NCI-H1105 treated with DMSO at 0.1 percent for 48 hours (cell line): ENCODE measurements around the gene ABHD15.
"Not testable (repeated sequence)": the region's sequence is repeated elsewhere in the genome, so short reads cannot be mapped to it uniquely, and the experiment has no call there.

Experiments
- DNase-seq: peaks from one replicate; lab custom pipeline; 2025; lab: John Stamatoyannopoulos, UW

The ABHD15 gene

GRCh38 chr17:29571486-29571882, 4.6 kb upstream of the ABHD15 start:
- DNase-seq = no peak

DNA sequence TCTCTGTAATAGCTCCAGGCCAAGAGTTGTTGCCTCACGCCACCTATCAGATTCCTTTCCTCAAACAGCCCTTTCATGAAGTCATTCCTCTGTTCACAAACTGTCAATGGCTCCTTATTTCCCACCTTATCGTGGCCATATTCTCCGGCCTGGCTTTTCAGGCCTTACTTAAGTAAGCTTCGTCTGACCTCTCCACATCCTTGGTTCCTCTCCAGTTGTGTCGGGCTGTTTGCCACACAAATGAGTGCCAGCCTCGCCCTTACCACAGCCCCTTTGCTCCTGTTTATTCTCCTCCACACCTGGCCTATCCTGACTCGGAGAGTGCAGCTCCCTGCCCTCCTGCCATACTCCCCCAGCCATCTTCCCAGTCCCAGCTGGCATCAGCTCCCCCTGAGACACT, 3.7 kb upstream of the ABHD15 start:
- DNase-seq = no peak

DNA sequence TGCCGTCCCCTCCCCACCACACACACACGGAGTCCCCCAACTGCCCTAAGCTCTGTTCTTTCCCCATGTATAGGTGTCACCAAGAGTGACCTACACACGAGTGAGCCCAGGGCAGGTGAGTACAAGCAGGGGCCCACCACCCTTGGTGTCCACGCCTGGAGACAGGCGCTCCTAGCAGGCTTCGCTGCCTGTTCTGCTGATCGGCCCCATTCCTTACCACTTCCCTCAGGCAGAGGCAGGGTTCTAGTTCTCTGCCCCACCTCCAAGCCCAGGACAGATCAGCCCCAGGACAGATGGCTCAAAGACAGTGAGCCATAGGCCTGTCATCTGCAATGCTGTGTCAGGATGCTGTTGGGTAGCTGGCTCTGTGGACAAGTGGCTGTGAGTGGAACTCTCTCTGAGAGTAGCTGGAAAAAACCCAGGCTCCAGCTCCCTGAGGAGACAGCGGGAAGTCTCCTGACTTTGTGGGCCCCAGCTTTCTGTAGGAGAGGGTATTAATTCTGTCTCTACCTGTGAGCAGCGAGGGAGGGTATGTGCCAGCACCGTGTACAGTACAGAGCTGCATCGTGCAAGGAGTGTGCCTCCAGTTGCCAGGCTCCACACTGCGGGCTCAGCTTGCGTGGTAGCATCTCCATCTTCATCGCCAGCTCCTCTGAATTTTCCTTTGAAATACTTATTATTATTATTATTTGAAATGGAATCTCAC, 2.6 kb upstream of the ABHD15 start:
- DNase-seq = no peak

DNA sequence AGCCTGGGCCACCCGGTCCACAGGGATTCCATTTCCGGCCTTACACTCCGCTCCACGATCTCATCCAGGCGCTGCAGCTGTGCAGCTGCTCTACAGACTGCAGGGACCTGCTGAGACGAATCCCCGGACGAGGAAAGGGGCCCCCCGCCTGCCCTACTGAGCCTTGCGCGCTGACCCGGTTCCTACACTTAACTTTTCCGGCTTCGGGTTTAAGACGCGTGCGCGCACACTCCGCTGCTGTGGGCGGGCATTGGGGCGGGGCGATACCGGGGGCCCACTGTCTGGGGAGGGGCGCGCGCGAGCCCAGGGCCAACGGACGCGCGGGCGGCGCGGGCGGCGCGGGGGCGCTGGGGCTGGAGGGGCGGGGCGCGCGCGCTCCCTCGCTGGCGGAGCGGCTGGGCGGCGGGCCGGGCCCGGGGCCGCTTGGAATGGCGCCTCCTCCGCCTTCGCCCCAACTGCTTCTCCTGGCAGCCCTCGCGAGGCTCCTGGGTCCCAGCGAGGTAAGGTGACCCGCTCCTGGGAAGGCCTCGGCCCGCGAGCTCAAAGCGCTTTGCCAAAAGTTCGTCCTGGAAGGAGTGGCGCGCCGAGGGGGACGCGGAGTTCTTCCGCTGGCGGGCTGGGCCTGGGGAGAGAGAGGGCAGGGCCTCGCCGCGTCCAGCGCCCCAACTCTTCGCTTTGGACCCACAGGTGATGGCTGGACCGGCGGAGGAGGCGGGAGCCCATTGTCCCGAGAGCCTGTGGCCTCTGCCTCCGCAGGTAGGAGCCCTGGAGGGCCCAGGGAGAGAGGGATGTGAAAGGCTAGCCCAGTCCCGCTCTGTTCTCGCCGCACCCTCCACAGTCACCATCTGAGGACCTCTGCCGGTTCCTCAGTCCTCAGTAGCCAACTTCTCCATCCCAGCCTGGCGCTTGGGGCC, 1.8 kb upstream of the ABHD15 start, which contains the start of gene TP53I13:
Gene TP53I13 (plus strand): TSS at position 371 of the 914 bp plus-strand sequence. CDS start 58 bp downstream, at position 429.
- peak; percentile 72 for DNase-seq

DNA sequence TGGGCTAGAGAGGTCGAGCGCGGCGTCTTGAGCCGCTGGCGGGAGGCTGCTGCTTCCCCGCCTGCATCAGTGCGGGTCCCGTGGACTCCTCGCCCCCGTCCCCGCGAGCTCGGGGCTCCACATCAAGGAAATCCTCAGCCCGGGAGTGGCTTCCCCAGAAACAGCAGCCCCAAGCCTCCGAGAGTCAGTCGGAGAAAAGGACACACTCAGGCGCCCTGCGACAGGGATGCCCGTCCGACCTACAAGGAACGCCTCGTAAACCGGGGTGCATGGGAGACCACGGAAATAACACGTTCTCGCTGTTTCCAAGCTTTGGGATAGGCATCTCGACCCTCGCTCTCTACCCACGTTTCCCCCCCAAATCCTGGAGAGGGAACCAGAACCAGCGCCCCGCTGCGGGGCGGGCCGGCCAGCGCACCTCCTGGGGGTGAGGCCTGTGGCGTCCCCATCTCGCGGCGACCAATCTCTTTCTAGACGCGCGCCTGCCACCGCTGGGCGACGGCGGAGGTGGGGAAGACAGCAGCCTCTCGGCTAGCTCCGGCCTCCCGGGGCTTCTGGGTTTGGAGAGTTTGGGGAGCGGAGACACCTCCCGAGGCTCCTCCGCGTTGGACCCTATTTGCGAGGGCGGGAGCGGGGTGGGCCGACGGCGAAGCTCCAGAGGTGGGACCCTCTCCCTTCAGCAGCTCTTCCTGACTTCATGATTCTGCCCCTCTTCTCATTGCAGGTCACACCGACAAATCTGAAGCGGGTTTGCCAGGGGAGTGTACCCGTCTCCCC, 905 bp upstream of the ABHD15 start:
- DNase-seq = peak; percentile 48

- DNase-seq = no peak
Measured at GRCh38 chr17:29567304-29567553, 392 bp upstream of the ABHD15 start.

DNA sequence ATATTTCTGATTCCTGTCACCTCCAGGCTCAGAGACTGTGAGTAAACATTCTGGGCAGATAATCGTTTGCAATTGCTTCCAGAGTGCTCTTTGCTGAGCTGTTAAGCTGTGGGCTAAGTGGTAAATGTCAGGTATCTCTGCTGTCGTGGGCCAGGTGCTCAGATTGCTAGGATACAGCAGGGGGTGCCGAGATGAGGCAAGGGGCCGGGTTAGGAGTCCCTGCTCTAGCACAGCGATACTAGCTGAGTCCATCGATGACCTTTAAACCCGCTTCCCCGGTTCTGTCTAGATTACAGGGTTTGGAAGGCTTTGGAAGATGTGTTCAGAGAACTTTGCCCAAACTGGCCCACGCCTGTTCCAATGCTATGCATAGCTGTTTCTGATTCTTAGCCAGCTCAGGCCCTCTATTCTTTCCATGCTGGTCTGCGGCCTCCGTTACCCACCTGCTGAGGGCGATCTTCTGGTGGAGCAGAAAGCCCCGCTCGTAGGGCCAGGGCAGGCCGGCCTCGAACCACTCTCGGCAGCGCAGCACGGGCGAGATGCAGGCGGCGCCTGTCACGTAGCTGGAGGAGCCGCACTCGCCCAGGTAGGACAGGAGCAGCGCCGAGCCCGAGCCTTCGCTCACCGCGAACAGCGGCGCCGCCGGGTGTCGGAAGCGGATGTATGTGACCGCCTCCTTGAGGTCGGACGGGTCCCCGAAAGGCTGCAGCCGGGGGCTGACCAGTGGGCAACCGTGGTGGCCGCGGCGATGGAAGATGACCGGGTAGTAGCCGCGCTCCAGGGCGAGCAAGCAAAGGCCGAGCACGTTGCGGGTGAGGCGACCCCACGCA, 979 bp downstream of the ABHD15 start:
- DNase-seq = peak; percentile 83

GRCh38 chr17:29563816-29564215, 3.0 kb downstream of the ABHD15 start:
- no peak for DNase-seq

DNA sequence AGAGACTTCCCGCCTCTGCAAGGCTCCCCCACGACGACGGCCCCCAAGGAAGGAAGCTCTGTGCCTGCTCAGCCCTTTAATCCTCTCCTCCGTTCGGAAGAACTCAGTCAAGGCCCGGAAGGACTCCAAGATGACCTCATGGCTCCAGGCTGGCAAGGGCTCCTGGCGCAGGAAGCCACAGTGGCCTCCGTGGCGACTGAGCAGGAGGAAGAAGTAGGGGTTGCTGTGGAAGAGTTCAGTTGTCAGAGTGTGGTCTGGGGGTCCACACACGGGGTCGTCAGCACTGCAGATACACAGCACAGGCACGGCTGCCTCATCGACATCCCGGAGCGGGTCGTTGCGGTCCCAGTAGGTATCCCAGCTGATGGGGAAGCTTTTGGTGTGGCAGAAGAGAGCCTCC, 4.2 kb downstream of the ABHD15 start:
- DNase-seq = no peak

DNA sequence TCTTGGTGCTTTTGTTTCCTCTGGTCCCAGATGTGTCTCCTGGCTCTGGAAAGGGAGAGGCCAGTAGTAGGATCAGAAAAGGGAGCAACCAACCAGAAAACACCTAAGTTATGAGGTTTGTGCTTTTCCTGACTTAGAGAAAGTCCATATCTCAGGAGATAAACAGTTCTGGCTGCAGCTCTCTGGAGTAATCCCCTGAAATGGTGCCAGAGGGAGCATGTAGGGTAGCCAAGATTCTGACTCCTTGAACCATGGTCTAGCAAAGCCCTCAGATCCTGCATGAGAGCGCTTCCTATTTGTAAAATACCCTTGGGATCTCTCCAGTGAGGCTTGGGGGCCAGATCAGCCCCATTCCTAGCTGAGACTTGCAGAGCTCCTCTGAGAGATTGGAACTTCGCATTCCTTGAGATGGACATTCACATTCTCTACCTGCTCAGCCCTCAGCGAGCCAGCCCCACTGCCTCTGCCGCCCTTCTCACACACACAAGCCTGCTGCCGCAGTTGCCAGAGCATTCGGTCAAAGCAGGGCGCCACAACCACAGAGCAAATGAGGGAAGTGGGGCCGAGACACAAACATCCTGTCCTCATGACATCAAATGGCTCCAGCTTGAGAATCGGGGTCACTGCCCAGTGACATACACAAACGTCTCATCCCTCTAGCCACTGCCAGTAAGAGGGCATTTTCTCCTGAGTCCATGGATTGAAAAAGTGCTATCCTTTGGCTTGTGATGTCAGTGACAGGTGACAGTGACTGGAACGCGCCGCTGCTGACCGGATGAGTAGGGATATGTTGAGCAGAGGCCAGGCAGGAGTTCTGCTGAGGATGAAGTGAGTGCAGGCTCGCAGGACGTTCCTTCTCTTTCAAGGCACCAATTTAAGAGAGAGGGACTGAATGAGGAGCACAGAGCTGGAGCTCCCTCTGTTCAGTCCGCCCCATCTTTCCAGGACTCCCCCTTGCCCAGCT, 5.0 kb downstream of the ABHD15 start:
- no peak for DNase-seq

- no peak for DNase-seq
Measured at GRCh38 chr17:29560316-29560715, 6.5 kb downstream of the ABHD15 start.

DNA sequence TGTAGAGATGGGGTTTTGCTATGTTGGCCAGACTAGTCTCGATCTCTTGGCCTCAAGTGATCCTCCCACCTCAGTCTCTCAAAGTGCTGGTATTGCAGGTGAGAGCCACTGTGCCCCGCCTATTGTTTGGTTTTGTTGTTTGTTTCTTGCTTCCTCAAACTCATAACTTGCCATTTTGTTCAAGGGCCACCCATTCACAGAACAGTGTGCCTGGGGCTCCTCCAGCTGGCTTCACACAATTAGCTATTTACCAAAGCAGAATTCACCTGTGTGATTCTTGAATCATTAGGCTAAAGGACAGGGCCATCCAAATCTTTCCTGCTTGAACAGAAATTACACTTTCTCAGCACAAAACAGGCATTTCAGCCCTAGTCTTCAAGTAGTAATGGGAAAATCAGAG, 7.2 kb downstream of the ABHD15 start:
- no peak for DNase-seq

DNA sequence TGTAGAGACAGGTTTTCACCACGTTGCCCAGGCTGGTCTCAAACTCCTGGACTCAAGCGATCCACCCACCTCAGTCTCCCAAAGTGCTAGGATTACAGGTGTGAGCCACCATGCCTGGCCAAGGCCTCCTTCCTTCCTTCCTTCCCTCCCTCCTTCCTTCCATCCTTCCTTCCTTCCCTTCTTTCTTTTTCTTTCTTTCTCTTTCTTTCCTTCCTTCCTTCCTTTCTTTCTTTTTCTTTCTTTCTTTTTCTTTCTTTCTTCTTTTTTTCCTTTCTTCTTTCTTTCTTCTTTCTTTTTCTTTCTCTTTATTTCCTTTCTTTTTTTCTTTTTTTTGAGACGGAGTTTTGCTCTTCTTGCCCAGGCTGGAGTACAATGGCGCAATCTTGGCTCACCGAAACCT, 8.7 kb downstream of the ABHD15 start:
- not testable (repeated sequence) for DNase-seq

DNA sequence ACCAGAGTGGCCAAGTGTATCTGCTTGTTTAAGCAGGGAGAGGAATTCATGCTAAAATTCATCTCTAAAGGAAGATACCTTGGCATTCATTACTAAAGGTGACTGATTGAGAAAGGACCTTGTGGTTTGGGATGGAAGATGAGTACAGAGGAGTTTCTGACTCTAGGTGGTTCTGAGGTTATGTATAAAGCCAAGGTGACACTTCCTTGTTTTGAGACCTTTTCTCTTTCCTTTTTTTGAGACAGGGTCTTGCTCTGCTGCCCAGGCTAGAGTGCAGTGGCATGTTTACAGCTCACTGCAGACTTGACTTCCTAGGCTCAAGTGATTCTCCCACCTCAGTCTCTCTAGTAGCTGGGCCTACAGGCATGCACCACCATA, 9.1 kb downstream of the ABHD15 start:
- DNase-seq = no peak

DNA sequence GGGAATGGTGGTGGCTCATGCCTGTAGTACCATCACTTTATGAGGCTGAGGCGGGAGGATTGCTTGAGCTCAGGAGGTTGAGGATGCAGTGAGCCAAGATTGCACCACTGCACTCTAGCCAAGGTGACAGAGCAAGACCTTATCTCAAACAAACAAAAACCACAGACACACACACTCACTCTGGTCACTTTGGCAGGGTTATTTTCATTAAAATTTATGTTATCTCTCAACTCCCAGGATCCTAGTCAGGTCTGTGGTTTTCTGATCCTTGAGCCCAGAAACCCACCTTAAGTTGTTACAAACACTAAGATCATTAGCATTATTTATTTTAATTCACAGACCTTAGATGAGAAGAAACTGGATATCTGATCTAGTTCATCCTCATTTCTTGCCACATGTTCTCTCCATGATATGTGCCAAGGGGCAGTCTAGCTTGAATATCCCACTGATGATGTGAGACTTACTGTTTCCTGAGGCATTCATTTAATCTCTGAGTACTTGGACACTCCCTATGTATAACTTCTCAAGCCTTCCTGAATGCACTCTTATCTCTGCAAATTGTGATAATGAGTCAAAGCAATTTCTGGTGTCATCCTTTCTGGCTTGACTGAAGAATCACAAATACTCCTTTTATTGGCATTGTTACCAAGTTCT, 9.6 kb downstream of the ABHD15 start:
- no peak for DNase-seq

GRCh38 chr17:29555840-29556239, 11.0 kb downstream of the ABHD15 start:
- no peak for DNase-seq

GRCh38 chr17:29549177-29549923, 17.5 kb downstream of the ABHD15 start:
- DNase-seq = peak; percentile 16

DNA sequence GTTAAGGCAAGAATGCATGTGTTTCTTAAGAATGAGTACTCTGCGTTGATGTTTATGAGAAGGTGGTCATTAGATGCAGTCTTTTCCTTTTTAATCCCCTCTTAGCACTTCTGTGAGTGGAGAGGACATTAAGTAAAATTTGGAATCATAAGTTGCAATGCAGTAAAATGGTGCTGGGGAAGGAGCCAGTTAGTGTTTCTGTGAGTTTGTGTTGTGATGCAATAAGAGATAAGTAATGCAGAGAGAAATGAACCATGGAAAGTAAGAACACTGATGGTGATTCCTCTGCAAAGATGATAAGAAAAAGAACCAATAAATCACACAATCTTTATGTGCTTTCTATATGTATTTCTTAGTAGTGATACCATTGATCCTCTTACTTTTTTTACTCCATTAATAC, 20.0 kb downstream of the ABHD15 start:
- DNase-seq = no peak

GRCh38 chr17:29546085-29546484, 20.8 kb downstream of the ABHD15 start:
- no peak for DNase-seq
